Gastroesophageal sphincter (tissue), 3 donors: Measurements from ENCODE around the gene SRSF10.
A peak's percentile ranks its signal among the peaks of the same experiment; 100 is the strongest.

Experiments used
- POLR2AphosphoS5 ChIP-seq: sonication (generic); formaldehyde crosslinking; IDR thresholded peaks from one replicate; pipeline ENCODE4 v1.6.1; 2017; ENCODE audit warnings: antibody characterized with exemption
- TF ChIP-seq, protein P1 (sequence below), 4 experiments: fragments of 200-600 bp in 2 of 4; fragments of 450-650 bp in 2 of 4; sonication (generic) in 1 of 4; IDR thresholded peaks; one replicate each; pipeline ENCODE4 v1.5.1; 2017 to 2019; ENCODE audit warnings: antibody characterized with exemption in 4 of 4, mild to moderate bottlenecking in 2 of 4, moderate library complexity in 2 of 4

DNA sequence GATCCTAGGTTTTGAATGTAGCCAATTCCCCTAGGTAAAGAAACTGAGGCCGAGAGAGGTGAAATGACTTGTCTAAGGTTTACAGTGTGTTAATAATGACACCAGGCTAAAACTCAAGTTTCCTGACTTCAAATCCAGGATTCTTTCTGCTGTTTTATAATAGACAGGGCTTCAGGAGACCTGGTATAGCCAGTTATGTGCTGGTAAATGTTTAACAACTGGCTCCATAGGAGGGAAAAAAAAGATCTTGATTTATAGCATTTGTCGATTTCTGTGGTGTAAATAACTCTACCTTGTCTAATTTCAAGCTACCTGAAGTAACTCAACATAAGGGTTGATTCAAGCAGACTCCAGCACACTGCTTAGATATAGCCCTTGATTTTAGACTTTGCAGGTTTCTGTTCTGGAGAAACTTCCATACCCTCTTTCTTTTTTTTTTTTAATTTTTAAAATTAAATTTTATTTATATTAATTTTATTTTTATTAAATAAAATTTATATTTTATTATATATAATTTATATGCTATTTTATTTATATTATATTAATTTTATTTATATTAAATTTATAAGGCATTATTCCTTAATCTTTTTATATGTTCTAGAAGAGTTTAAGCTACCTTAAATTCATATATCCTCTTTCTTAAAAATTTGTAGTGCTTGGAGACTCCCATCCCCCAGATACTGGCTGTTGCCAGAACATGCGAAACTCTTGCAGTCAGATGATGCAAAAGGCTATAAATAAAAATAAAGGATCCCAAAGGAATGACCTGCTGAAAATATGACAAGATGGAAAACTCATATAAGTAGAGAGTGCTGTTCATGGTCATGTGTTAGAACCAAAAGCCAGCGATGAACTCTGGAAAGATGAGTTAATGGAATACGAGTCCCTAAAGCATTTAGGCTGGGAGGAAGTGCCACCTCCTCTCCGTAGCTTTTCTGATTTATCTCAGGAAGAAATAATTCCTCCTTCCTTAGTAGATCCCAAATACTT lies 35.4 kb upstream of the SRSF10 start:
- TF ChIP-seq, protein P1, sequence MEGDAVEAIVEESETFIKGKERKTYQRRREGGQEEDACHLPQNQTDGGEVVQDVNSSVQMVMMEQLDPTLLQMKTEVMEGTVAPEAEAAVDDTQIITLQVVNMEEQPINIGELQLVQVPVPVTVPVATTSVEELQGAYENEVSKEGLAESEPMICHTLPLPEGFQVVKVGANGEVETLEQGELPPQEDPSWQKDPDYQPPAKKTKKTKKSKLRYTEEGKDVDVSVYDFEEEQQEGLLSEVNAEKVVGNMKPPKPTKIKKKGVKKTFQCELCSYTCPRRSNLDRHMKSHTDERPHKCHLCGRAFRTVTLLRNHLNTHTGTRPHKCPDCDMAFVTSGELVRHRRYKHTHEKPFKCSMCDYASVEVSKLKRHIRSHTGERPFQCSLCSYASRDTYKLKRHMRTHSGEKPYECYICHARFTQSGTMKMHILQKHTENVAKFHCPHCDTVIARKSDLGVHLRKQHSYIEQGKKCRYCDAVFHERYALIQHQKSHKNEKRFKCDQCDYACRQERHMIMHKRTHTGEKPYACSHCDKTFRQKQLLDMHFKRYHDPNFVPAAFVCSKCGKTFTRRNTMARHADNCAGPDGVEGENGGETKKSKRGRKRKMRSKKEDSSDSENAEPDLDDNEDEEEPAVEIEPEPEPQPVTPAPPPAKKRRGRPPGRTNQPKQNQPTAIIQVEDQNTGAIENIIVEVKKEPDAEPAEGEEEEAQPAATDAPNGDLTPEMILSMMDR (IDR thresholded peaks at IDR 0.05) = no peak
- TF ChIP-seq POLR2AphosphoS5 = peak; percentile 63
